Tibial nerve (tissue), 3 donors: ENCODE results near the gene SUN2.

ENCODE experiments used
- CTCF ChIP-seq, 5 experiments: fragments of 200-600 bp in 3 of 5; fragments of 450-650 bp in 2 of 5; sonication (generic) in 3 of 5; IDR thresholded peaks; one replicate each; pipeline ENCODE4 v1.5.1; 2016 to 2019; ENCODE audit warnings: antibody characterized with exemption in 5 of 5, mild to moderate bottlenecking in 3 of 5, moderate library complexity in 2 of 5
- POLR2A ChIP-seq, 2 donors: fragments of 450-650 bp; IDR thresholded peaks; one replicate each; pipeline ENCODE4 v1.6.1; 2017; ENCODE audit warnings: antibody characterized with exemption in 2 of 2, mild to moderate bottlenecking in 2 of 2, moderate library complexity in 2 of 2

GRCh38 chr22:38706901-38707195, 49.0 kb downstream of the SUN2 start:
- TF ChIP-seq POLR2A (IDR thresholded peaks at IDR 0.05) (no peak), CTCF (IDR thresholded peaks at IDR 0.05) (no peak)
